GM12878 (cell line): ENCODE measurements around the gene IGF1R. TPM values are rescaled to one million over a fixed set of nuclear protein-coding genes. Genes with fewer than 3 reads are reported as not detected.

Experiments
- ATAC-seq: fragments of 200-7000 bp; cut with Tn5 transposase; 3 replicates; pipeline ENCODE4 v1.9.1; 2020; ENCODE audit warnings: mild to moderate bottlenecking, moderate library complexity
- BruUV-seq: library from RNA; stranded (reverse); fragments of 400-500 nt; replicated peaks from 2 replicates; lab custom pipeline; 2021; lab: Mats Ljungman, UMichigan
- CTCF ChIA-PET: fragments of 300-600 bp; sonication (Branson Sonifier 250); formaldehyde crosslinking; extraction: SDS; loops from one replicate; lab custom pipeline; 2021; ENCODE audit warnings: inconsistent platforms; lab: Yijun Ruan, JAX
- POLR2A ChIA-PET: fragments of 350-600 bp; formaldehyde crosslinking; extraction: SDS; loops from one replicate; lab custom pipeline; 2021; ENCODE audit warnings: inconsistent platforms; lab: Charles Lee
- RAD21 ChIA-PET: fragments of 300-600 bp; sonication (Branson Sonifier 250); formaldehyde crosslinking; loops from one replicate; lab custom pipeline; 2023; ENCODE audit warnings: antibody characterized with exemption; ENCODE audit not compliant: unreplicated experiment; lab: Charles Lee
- SMC1A ChIA-PET: fragments of 300-600 bp; sonication (Branson Sonifier 250); formaldehyde crosslinking; loops from one replicate; lab custom pipeline; 2023; ENCODE audit not compliant: unreplicated experiment, uncharacterized antibody; lab: Charles Lee
- DNase-seq: peaks from one replicate; pipeline ENCODE4 v3.0.0-alpha.2; 2011; ENCODE audit warnings: low read depth, low spot score
- FAIRE-seq: peaks from 3 replicates; lab custom pipeline; 2011; peaks lifted over from hg19 to GRCh38; lab: Jason Lieb, UNC
- H2AFZ ChIP-seq: 2 replicates; pipeline ENCODE4 v1.6.0; 2011; ENCODE audit warnings: low read depth, low read length, control low read depth; ENCODE audit not compliant: control insufficient read depth
- H3K27ac ChIP-seq: 2 replicates; pipeline ENCODE4 v1.5.1; 2011; ENCODE audit warnings: control low read depth; ENCODE audit not compliant: control insufficient read depth, insufficient read depth
- H3K27me3 ChIP-seq, 2 experiments: replicated peaks in 1 of 2; 2 replicates each; pipeline versions ENCODE4 v1.6.0 to v1.6.1; 2011; ENCODE audit warnings: low read length in 1 of 2; ENCODE audit not compliant: control insufficient read depth in 2 of 2, insufficient read depth in 2 of 2
- H3K36me3 ChIP-seq, 2 experiments: 2 replicates each; pipeline ENCODE4 v1.5.1; 2011; ENCODE audit warnings: low read length in 1 of 2; ENCODE audit not compliant: control insufficient read depth in 2 of 2, insufficient read depth in 2 of 2
- H3K4me1 ChIP-seq: 2 replicates; pipeline ENCODE4 v1.6.1; 2011; ENCODE audit warnings: mild to moderate bottlenecking, low read length, moderate library complexity, mixed read lengths; ENCODE audit not compliant: control insufficient read depth, insufficient read depth
- H3K4me2 ChIP-seq: 2 replicates; pipeline ENCODE4 v1.6.0; 2011; ENCODE audit warnings: control low read depth; ENCODE audit not compliant: control insufficient read depth, insufficient read depth
- H3K4me3 ChIP-seq: fragments of 200-600 bp; sonication (generic); 2 replicates; pipeline ENCODE4 v1.5.1; 2016
- H3K79me2 ChIP-seq: 2 replicates; pipeline ENCODE4 v1.6.0; 2011; ENCODE audit warnings: low read length; ENCODE audit not compliant: control insufficient read depth, insufficient read depth
- H3K9ac ChIP-seq: 2 replicates; pipeline ENCODE4 v1.8.0; 2011; ENCODE audit warnings: low read length, control low read depth, mixed read lengths; ENCODE audit not compliant: control insufficient read depth, insufficient read depth
- H3K9me3 ChIP-seq: replicated peaks from 3 replicates; pipeline ENCODE4 v1.5.1; 2011; ENCODE audit warnings: mild to moderate bottlenecking, low read length; ENCODE audit not compliant: control insufficient read depth, insufficient read depth
- H4K20me1 ChIP-seq: 2 replicates; pipeline ENCODE4 v1.6.0; 2011; ENCODE audit not compliant: control insufficient read depth, insufficient read depth
- BHLHE40 ChIP-seq, 2 experiments: fragments of 450-650 bp in 1 of 2; IDR thresholded peaks; 2 replicates each; pipeline ENCODE4 v1.6.1; 2011 to 2017; ENCODE audit warnings: low read depth in 2 of 2, borderline replicate concordance in 1 of 2, improper control_type of control experiment in 1 of 2, low read length in 1 of 2, mild to moderate bottlenecking in 1 of 2
- CBFB ChIP-seq: IDR thresholded peaks from 2 replicates; pipeline ENCODE4 v1.6.1; 2016; ENCODE audit warnings: antibody characterized with exemption, low read depth
- CEBPB ChIP-seq, 2 experiments: fragments of 150-350 bp in 1 of 2; IDR thresholded peaks; 2 replicates each; pipeline ENCODE4 v1.6.1; 2012 to 2014; ENCODE audit warnings: low read depth in 2 of 2, low read length in 2 of 2, borderline replicate concordance in 1 of 2, inconsistent platforms in 1 of 2
- CHD4 ChIP-seq: fragments of 200-600 bp; sonication (generic); IDR thresholded peaks from 2 replicates; pipeline ENCODE4 v1.6.1; 2016; ENCODE audit warnings: mild to moderate bottlenecking
- CTCF ChIP-seq, 3 experiments: IDR thresholded peaks in 2 of 3; conservative IDR thresholded peaks in 1 of 3; 2 replicates each; pipeline ENCODE4 v1.5.1; 2011; ENCODE audit warnings: low read depth in 3 of 3, low read length in 3 of 3, mild to moderate bottlenecking in 3 of 3, control low read depth in 2 of 3, moderate library complexity in 2 of 3, inconsistent platforms in 1 of 3, mixed read lengths in 1 of 3; ENCODE audit not compliant: control insufficient read depth in 2 of 3, insufficient read depth in 1 of 3; ENCODE audit errors: extremely low read depth in 1 of 3
- HDAC6 ChIP-seq: fragments of 200-600 bp; sonication (generic); IDR thresholded peaks from one replicate; pipeline ENCODE4 v1.8.0; 2017; ENCODE audit warnings: antibody characterized with exemption; ENCODE audit not compliant: unreplicated experiment
- HDGF ChIP-seq: fragments of 450-650 bp; IDR thresholded peaks from 2 replicates; pipeline ENCODE4 v1.6.1; 2016; ENCODE audit warnings: antibody characterized with exemption
- IRF4 ChIP-seq: IDR thresholded peaks from 2 replicates; pipeline ENCODE4 v1.6.1; 2011; ENCODE audit warnings: low read depth, low read length
- NFYB ChIP-seq: IDR thresholded peaks from 2 replicates; pipeline ENCODE4 v1.6.1; 2011; ENCODE audit warnings: low read depth, mild to moderate bottlenecking, low read length, improper control_type of control experiment, moderate library complexity; ENCODE audit not compliant: insufficient read depth
- NR2C1 ChIP-seq: fragments of 450-650 bp; IDR thresholded peaks from 2 replicates; pipeline ENCODE4 v1.6.1; 2017; ENCODE audit warnings: antibody characterized with exemption, mild to moderate bottlenecking, moderate library complexity
- NR2C2 ChIP-seq: IDR thresholded peaks from 2 replicates; pipeline ENCODE4 v1.6.1; 2011; ENCODE audit warnings: borderline replicate concordance, low read depth; ENCODE audit not compliant: control insufficient read depth, insufficient read length
- POLR2AphosphoS5 ChIP-seq: IDR thresholded peaks from 2 replicates; pipeline ENCODE4 v1.6.1; 2011; ENCODE audit warnings: mild to moderate bottlenecking, low read length, inconsistent platforms
- POU2F2 ChIP-seq: IDR thresholded peaks from 3 replicates; pipeline ENCODE4 v1.6.1; 2011; ENCODE audit warnings: low read depth, mild to moderate bottlenecking, low read length, borderline replicate concordance
- RAD21 ChIP-seq: IDR thresholded peaks from 2 replicates; pipeline ENCODE4 v1.6.1; 2011; ENCODE audit warnings: mild to moderate bottlenecking, low read depth, low read length, moderate library complexity; ENCODE audit not compliant: insufficient read depth
- SP1 ChIP-seq: IDR thresholded peaks from one replicate; pipeline ENCODE4 v1.6.1; 2011; ENCODE audit warnings: low read depth, low read length
- SPI1 ChIP-seq: IDR thresholded peaks from 2 replicates; pipeline ENCODE4 v1.6.1; 2011; ENCODE audit warnings: low read depth, mild to moderate bottlenecking, low read length, moderate library complexity, borderline replicate concordance; ENCODE audit not compliant: insufficient read depth
- SRF ChIP-seq, 2 experiments: IDR thresholded peaks; 2 replicates each; pipeline ENCODE4 v1.6.1; 2011; ENCODE audit warnings: low read depth in 2 of 2, low read length in 2 of 2, mild to moderate bottlenecking in 1 of 2, moderate library complexity in 1 of 2
- WGBS: methylation state at CpG from one replicate; pipeline ENCODE4 v1.1.6; 2016; ENCODE audit warnings: low lambda C conversion rate; ENCODE audit not compliant: insufficient replicate concordance, insufficient coverage; ENCODE audit errors: missing lambda C conversion rate; 5-methylcytosine and 5-hydroxymethylcytosine counted together
- in situ Hi-C: fragments of 300-500 bp; cut with MboI; formaldehyde crosslinking; loops from 9 replicates; pipeline ENCODE4 v1.14.3; 2018; ENCODE audit warnings: mixed read lengths
- intact Hi-C: fragments of 100-400 bp; cut with micrococcal nuclease; formaldehyde crosslinking; loops from one replicate; pipeline ENCODE4 v1.14.2; 2022; ENCODE audit not compliant: unreplicated experiment
- polyA plus RNA-seq, 11 experiments: library from polyadenylated mRNA; depleted of rRNA in 4 of 11; unstranded in 6 of 11; stranded (reverse) in 5 of 11; fragments of >200 nt; fragmentation: Nextera tagmentation in 4 of 11; fragmentation: Illumina TruSeq in 1 of 11; extraction: Ambion mirVana in 4 of 11; extraction: Trizol in 1 of 11; gene quantifications; 1 replicate in 1 of 11; 2 replicates in 10 of 11; pipeline versions ENCODE4 v1.2.1 to v1.2.3, GENCODE V29; 2011 to 2016; ENCODE audit warnings: inconsistent platforms in 2 of 11, missing spikeins in 2 of 11, low read depth in 1 of 11
- total RNA-seq, 4 experiments: library from RNA; depleted of rRNA in 3 of 4; stranded (reverse); fragments of >200 nt in 3 of 4; fragmentation: Illumina TruSeq in 1 of 4; extraction: Trizol in 1 of 4; gene quantifications; 2 replicates each; pipeline versions ENCODE4 v1.2.1 to v1.2.3, GENCODE V29; 2013 to 2021

IGF1R gene
- total and polyA plus RNA-seq, 10 of the 15 experiments (the other 5 are each of a cell fraction or from before 2014, with no cell fraction given): 0.03 to 2.7 (median 0.66) TPM

GRCh38 chr15:98958918-98959639 lies 310.7 kb downstream of the IGF1R start:
- ChIA-PET RAD21 (no interaction called here), SMC1A (no interaction called here), POLR2A (no interaction called here), CTCF (no interaction called here)
- Histone ChIP-seq H3K27me3 (no peaks in the 10 kb centered on the region), H2AFZ (no peak overlapping the region), H3K27ac (no peak overlapping the region), H3K4me2 (no peak overlapping the region), H4K20me1 (no peaks in the 10 kb centered on the region), H3K79me2 (no peaks in the 10 kb centered on the region), H3K4me3 (no peak overlapping the region), H3K36me3 (no peaks in the 10 kb centered on the region), H3K9me3 (peaks cover 10% of the 10 kb centered on the region), H3K4me1 (peaks cover under 1% of the 10 kb centered on the region), H3K9ac (no peak overlapping the region)
- WGBS: 56% methylated on average over 22 of the region's 22 CpGs
- intact Hi-C loops: no loop called here
- in situ Hi-C loops: no loop called here
- no peak for DNase-seq
- FAIRE-seq: no peak
- no TSS peak for BruUV-seq
- ATAC-seq: no peak
- TF ChIP-seq POLR2AphosphoS5: no peak
- TF ChIP-seq BHLHE40 (IDR thresholded peaks at IDR 0.05; ENCODE audit: borderline replicate concordance in 1 of 2, low read depth in 2 of 2, low read length in 1 of 2): no peak
- no peak for TF ChIP-seq POU2F2
- TF ChIP-seq CTCF (IDR thresholded peaks at IDR 0.05 in 2 of 3, conservative IDR thresholded peaks at IDR 0.05 in 1 of 3; ENCODE audit: control insufficient read depth in 2 of 3, extremely low read depth in 1 of 3, insufficient read depth in 1 of 3, low read depth in 3 of 3, low read length in 3 of 3): no peak
- no peak for TF ChIP-seq HDAC6
- no peak for TF ChIP-seq RAD21
- no peak for TF ChIP-seq NFYB
- TF ChIP-seq NR2C2: no peak
- TF ChIP-seq NR2C1: no peak
- TF ChIP-seq CEBPB (IDR thresholded peaks at IDR 0.05; ENCODE audit: borderline replicate concordance in 1 of 2, low read depth in 2 of 2, low read length in 2 of 2): no peak
- TF ChIP-seq SRF (IDR thresholded peaks at IDR 0.05; ENCODE audit: low read depth in 2 of 2, low read length in 2 of 2): no peak
- TF ChIP-seq SPI1: no peak
- no peak for TF ChIP-seq HDGF
- no peak for TF ChIP-seq CHD4
- no peak for TF ChIP-seq IRF4
- no peak for TF ChIP-seq SP1
- TF ChIP-seq CBFB: no peak
